ENCODE measurements around the gene CUL1. TPM values are rescaled to one million over a fixed set of nuclear protein-coding genes. Genes with fewer than 3 reads are reported as not detected.
"Not testable (repeated sequence)": the region's sequence is repeated elsewhere in the genome, so short reads cannot be mapped to it uniquely, and the experiment has no call there.

Gene CUL1
- total and polyA plus RNA-seq, 5 donors from 2014 or later, result 41.4 to 56.9 (median 47.7) TPM

GRCh38 chr7:148702876-148703670 is 4.4 kb downstream of the CUL1 start:
- Mint-ChIP-seq H3K27ac (peak overlapping the region in 2 of 3 donors; percentile 11 to 46), H3K4me3 (peak overlapping the region in 3 of 4 donors; percentile 4 to 61 (median 38)), H3K4me1 (peaks cover 41 to 76% (median 64%) of the 10 kb centered on the region in 4 donors), H3K9me3 (no peaks in the 10 kb centered on the region), H3K36me3 (no peaks in the 10 kb centered on the region), H3K27me3 (no peaks in the 10 kb centered on the region)
- no peak overlapping the region for H3K27ac ChIP-seq (ENCODE audit: insufficient read depth, low read length, poor library complexity, severe bottlenecking)
- no peaks in the 10 kb centered on the region for H3K36me3 ChIP-seq (ENCODE audit: control insufficient read depth, insufficient read depth, low read length)
- peaks cover 44% of the 10 kb centered on the region for H3K4me1 ChIP-seq (ENCODE audit: control insufficient read depth, insufficient read depth, low read length, poor library complexity, severe bottlenecking)
- ATAC-seq (ENCODE audit: low read depth in 2 of 2) (no peak), DNase-seq (no peak)
- H3K9me3 ChIP-seq (ENCODE audit: control insufficient read depth in 2 of 2, low read length in 2 of 2), result no peaks in the 10 kb centered on the region
- peak overlapping the region; percentile 41 for H3K4me3 ChIP-seq (ENCODE audit: low read depth, low read length)
- H3K27me3 ChIP-seq (ENCODE audit: control insufficient read depth, insufficient read depth, low read length), result no peaks in the 10 kb centered on the region

- ATAC-seq (ENCODE audit: low read depth in 2 of 2); H3K27ac ChIP-seq (ENCODE audit: insufficient read depth, low read length, poor library complexity, severe bottlenecking); H3K9me3 ChIP-seq (ENCODE audit: control insufficient read depth in 2 of 2, low read length in 2 of 2); H3K27me3 ChIP-seq (ENCODE audit: control insufficient read depth, insufficient read depth, low read length); H3K27me3 Mint-ChIP-seq; H3K36me3 Mint-ChIP-seq; H3K4me3 ChIP-seq (ENCODE audit: low read depth, low read length); H3K36me3 ChIP-seq (ENCODE audit: control insufficient read depth, insufficient read depth, low read length); DNase-seq; H3K9me3 Mint-ChIP-seq; H3K27ac Mint-ChIP-seq: not testable (repeated sequence)
- Mint-ChIP-seq H3K4me3 (peak overlapping the region in 2 of 4 donors; percentile 17 to 61), H3K4me1 (peaks cover 47 to 82% (median 69%) of the 10 kb centered on the region in 4 donors)
- peaks cover 44% of the 10 kb centered on the region for H3K4me1 ChIP-seq (ENCODE audit: control insufficient read depth, insufficient read depth, low read length, poor library complexity, severe bottlenecking)
Observed at GRCh38 chr7:148703671-148703962, 4.9 kb downstream of the CUL1 start.

GRCh38 chr7:148704189-148704588 is 5.5 kb downstream of the CUL1 start:
- H3K27me3 Mint-ChIP-seq, result no peaks in the 10 kb centered on the region
- Histone ChIP-seq H3K27ac (ENCODE audit: insufficient read depth, low read length, poor library complexity, severe bottlenecking) (no peak overlapping the region), H3K4me1 (ENCODE audit: control insufficient read depth, insufficient read depth, low read length, poor library complexity, severe bottlenecking) (peaks cover 44% of the 10 kb centered on the region), H3K9me3 (ENCODE audit: control insufficient read depth in 2 of 2, low read length in 2 of 2) (no peaks in the 10 kb centered on the region), H3K36me3 (ENCODE audit: control insufficient read depth, insufficient read depth, low read length) (no peaks in the 10 kb centered on the region), H3K4me3 (ENCODE audit: low read depth, low read length) (no peak overlapping the region), H3K27me3 (ENCODE audit: control insufficient read depth, insufficient read depth, low read length) (no peaks in the 10 kb centered on the region)
- DNase-seq, result no peak
- no peak for ATAC-seq (ENCODE audit: low read depth in 2 of 2)
- H3K27ac Mint-ChIP-seq, result no peak overlapping the region
- peaks cover 52 to 87% (median 71%) of the 10 kb centered on the region in 4 donors for H3K4me1 Mint-ChIP-seq
- H3K9me3 Mint-ChIP-seq, result no peaks in the 10 kb centered on the region
- peak overlapping the region in 2 of 4 donors; percentile 2 to 61 for H3K4me3 Mint-ChIP-seq
- H3K36me3 Mint-ChIP-seq, result no peaks in the 10 kb centered on the region

- H3K4me3 ChIP-seq (ENCODE audit: low read depth, low read length), result no peak overlapping the region
- H3K4me1 ChIP-seq (ENCODE audit: control insufficient read depth, insufficient read depth, low read length, poor library complexity, severe bottlenecking), result peaks cover 40% of the 10 kb centered on the region
- H3K27me3 ChIP-seq (ENCODE audit: control insufficient read depth, insufficient read depth, low read length), result no peaks in the 10 kb centered on the region
- no peaks in the 10 kb centered on the region for H3K36me3 ChIP-seq (ENCODE audit: control insufficient read depth, insufficient read depth, low read length)
- no peak for DNase-seq
- no peak for ATAC-seq (ENCODE audit: low read depth in 2 of 2)
- peaks cover 51 to 94% (median 73%) of the 10 kb centered on the region in 4 donors for H3K4me1 Mint-ChIP-seq
- peak overlapping the region; percentile 1 to 57 (median 18) for H3K4me3 Mint-ChIP-seq
- no peaks in the 10 kb centered on the region for H3K36me3 Mint-ChIP-seq
- no peaks in the 10 kb centered on the region for H3K9me3 Mint-ChIP-seq
- H3K9me3 ChIP-seq (ENCODE audit: control insufficient read depth in 2 of 2, low read length in 2 of 2), result no peaks in the 10 kb centered on the region
- no peak overlapping the region for H3K27ac ChIP-seq (ENCODE audit: insufficient read depth, low read length, poor library complexity, severe bottlenecking)
- H3K27me3 Mint-ChIP-seq, result no peaks in the 10 kb centered on the region
- no peak overlapping the region for H3K27ac Mint-ChIP-seq
Observed at GRCh38 chr7:148704970-148705369, 6.3 kb downstream of the CUL1 start.

- Mint-ChIP-seq H3K27ac (peak overlapping the region in 2 of 3 donors; percentile 1 to 13), H3K4me1 (peaks cover 48 to 93% (median 67%) of the 10 kb centered on the region in 4 donors), H3K27me3 (no peaks in the 10 kb centered on the region), H3K9me3 (no peaks in the 10 kb centered on the region), H3K4me3 (peak overlapping the region in 1 of 4 donors; percentile 0), H3K36me3 (no peaks in the 10 kb centered on the region)
- H3K4me1 ChIP-seq (ENCODE audit: control insufficient read depth, insufficient read depth, low read length, poor library complexity, severe bottlenecking), result peaks cover 31% of the 10 kb centered on the region
- no peaks in the 10 kb centered on the region for H3K27me3 ChIP-seq (ENCODE audit: control insufficient read depth, insufficient read depth, low read length)
- no peaks in the 10 kb centered on the region for H3K36me3 ChIP-seq (ENCODE audit: control insufficient read depth, insufficient read depth, low read length)
- no peak for DNase-seq
- no peaks in the 10 kb centered on the region for H3K9me3 ChIP-seq (ENCODE audit: control insufficient read depth in 2 of 2, low read length in 2 of 2)
- H3K27ac ChIP-seq (ENCODE audit: insufficient read depth, low read length, poor library complexity, severe bottlenecking), result no peak overlapping the region
- no peak overlapping the region for H3K4me3 ChIP-seq (ENCODE audit: low read depth, low read length)
- no peak for ATAC-seq (ENCODE audit: low read depth in 2 of 2)
Observed at GRCh38 chr7:148706368-148706767, 7.7 kb downstream of the CUL1 start.

GRCh38 chr7:148708026-148708885 is 9.6 kb downstream of the CUL1 start:
- peaks cover 33% of the 10 kb centered on the region for H3K4me1 ChIP-seq (ENCODE audit: control insufficient read depth, insufficient read depth, low read length, poor library complexity, severe bottlenecking)
- ATAC-seq (ENCODE audit: low read depth in 2 of 2), result no peak

GRCh38 chr7:148709014-148709413 is 10.3 kb downstream of the CUL1 start:
- Histone ChIP-seq H3K4me3 (ENCODE audit: low read depth, low read length) (no peak overlapping the region), H3K27ac (ENCODE audit: insufficient read depth, low read length, poor library complexity, severe bottlenecking) (no peak overlapping the region), H3K4me1 (ENCODE audit: control insufficient read depth, insufficient read depth, low read length, poor library complexity, severe bottlenecking) (peaks cover 33% of the 10 kb centered on the region), H3K36me3 (ENCODE audit: control insufficient read depth, insufficient read depth, low read length) (no peaks in the 10 kb centered on the region), H3K9me3 (ENCODE audit: control insufficient read depth in 2 of 2, low read length in 2 of 2) (no peaks in the 10 kb centered on the region), H3K27me3 (ENCODE audit: control insufficient read depth, insufficient read depth, low read length) (no peaks in the 10 kb centered on the region)
- Mint-ChIP-seq H3K4me3 (no peak overlapping the region), H3K4me1 (peaks cover 60 to 92% (median 66%) of the 10 kb centered on the region in 4 donors), H3K27me3 (no peaks in the 10 kb centered on the region), H3K27ac (no peak overlapping the region), H3K9me3 (no peaks in the 10 kb centered on the region), H3K36me3 (no peaks in the 10 kb centered on the region)
- ATAC-seq (ENCODE audit: low read depth in 2 of 2) (no peak), DNase-seq (no peak)

More at GRCh38 chr7:148708026-148708885, 9.6 kb downstream of the CUL1 start:
- peak overlapping the region in 3 of 4 donors; percentile 7 to 66 (median 17) for H3K4me3 Mint-ChIP-seq
- Histone ChIP-seq H3K9me3 (ENCODE audit: control insufficient read depth in 2 of 2, low read length in 2 of 2) (no peaks in the 10 kb centered on the region), H3K36me3 (ENCODE audit: control insufficient read depth, insufficient read depth, low read length) (no peaks in the 10 kb centered on the region), H3K27ac (ENCODE audit: insufficient read depth, low read length, poor library complexity, severe bottlenecking) (no peak overlapping the region), H3K27me3 (ENCODE audit: control insufficient read depth, insufficient read depth, low read length) (no peaks in the 10 kb centered on the region), H3K4me3 (ENCODE audit: low read depth, low read length) (peak overlapping the region; percentile 13)
- peak overlapping the region in 1 of 3 donors; percentile 44 for H3K27ac Mint-ChIP-seq
- H3K36me3 Mint-ChIP-seq, result no peaks in the 10 kb centered on the region
- H3K4me1 Mint-ChIP-seq, result peaks cover 58 to 91% (median 66%) of the 10 kb centered on the region in 4 donors
- no peaks in the 10 kb centered on the region for H3K27me3 Mint-ChIP-seq
- DNase-seq, result no peak
- no peaks in the 10 kb centered on the region for H3K9me3 Mint-ChIP-seq

Data from CD4-positive, CD25-positive, alpha-beta regulatory T cell (primary cell).